ENCODE results near the gene C1QTNF1. TPM values are rescaled to one million over a fixed set of nuclear protein-coding genes. Genes with fewer than 3 reads are reported as not detected.

The C1QTNF1 gene
- total and polyA plus RNA-seq, 2 donors (not counting 3 experiments of a cell fraction or from before 2014, with no cell fraction given): 2.5 to 4.0 TPM

DNA sequence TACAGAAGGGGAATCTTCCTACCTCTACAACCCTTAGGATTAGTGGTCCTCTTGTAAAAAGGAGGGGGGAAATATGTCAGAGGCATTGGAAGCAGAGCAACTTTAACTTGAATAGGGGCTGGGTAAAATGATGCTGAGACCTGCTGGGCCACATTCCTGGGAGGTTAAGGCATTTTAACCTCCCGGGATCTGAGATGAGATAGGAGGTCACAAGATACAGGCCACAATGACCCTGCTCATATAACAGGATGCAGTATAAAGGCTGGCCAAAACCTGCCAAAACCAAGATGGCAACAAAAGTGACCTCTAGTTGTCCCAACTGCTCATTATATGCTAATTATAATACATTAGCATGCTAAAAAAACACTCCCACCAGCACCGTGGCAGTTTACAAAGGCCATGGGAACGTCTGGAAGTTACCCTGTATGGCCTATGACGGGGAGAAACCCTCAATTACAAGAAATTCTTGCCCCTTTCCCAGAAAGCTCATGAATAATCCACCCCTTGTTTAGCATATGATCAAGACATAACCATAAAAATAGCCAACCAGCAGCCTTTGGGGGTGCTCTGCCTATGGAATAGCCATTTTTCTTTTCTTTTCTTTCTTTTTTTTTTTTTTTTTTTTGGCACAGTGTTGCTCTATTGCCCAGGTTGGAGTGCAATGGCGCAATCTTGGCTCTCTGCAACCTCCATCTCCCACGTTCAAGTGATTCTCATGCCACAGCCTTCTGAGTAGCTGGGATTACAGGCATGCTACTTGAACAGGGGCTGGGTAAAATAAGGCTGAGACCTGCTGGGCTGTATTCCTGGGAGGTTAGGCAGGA, 6.2 kb upstream of the C1QTNF1 start:
- H3K27me3 ChIP-seq (ENCODE audit: control insufficient read depth in 2 of 2, insufficient read depth in 2 of 2, low read length in 2 of 2): peaks cover 0 to 7% of the 10 kb centered on the region in 2 experiments
- no peaks in the 10 kb centered on the region for H3K4me1 ChIP-seq (ENCODE audit: control insufficient read depth, extremely low read depth, insufficient read depth, low read length)
- ChIA-PET POLR2A (no interaction called here), CTCF (interaction anchor here (0.7 to 2.2 kb wide), 5 partner anchors 9 to 693 kb away, joined by 3 to 8 read pairs (median 3); no protein-coding TSS in a partner anchor)
- H3K9me1 ChIP-seq (replicated peaks; ENCODE audit: control insufficient read depth, extremely low read depth, insufficient read depth, low read length): no peaks in the 10 kb centered on the region
- no peaks in the 10 kb centered on the region for H3K9me3 ChIP-seq (replicated peaks; ENCODE audit: control insufficient read depth, insufficient read depth, low read length)
- H3K4me2 ChIP-seq (ENCODE audit: insufficient read depth, low read length): no peak overlapping the region
- H3K79me2 ChIP-seq (ENCODE audit: control insufficient read depth, insufficient read depth, low read length): no peaks in the 10 kb centered on the region
- no peak overlapping the region for H2AFZ ChIP-seq (ENCODE audit: low read depth, low read length)
- dilution Hi-C loops (cut with MboI; ENCODE audit: extremely low pct_ligation_motif_present, low sequenced_read_pairs) (no loop called here), intact Hi-C loops (cut with micrococcal nuclease) (no loop called here)
- no peaks in the 10 kb centered on the region for H4K20me1 ChIP-seq (replicated peaks; ENCODE audit: control insufficient read depth, extremely low read depth, insufficient read depth, low read length)
- TF ChIP-seq EZH2 (IDR thresholded peaks at IDR 0.05; ENCODE audit: borderline replicate concordance, low read depth, low read length, severe bottlenecking) (no peak), POLR2A (IDR thresholded peaks at IDR 0.05; ENCODE audit: low read depth, low read length) (no peak), JUN (IDR thresholded peaks at IDR 0.05; ENCODE audit: borderline replicate concordance, insufficient read depth, insufficient read length, low read depth) (no peak), POLR2AphosphoS5 (IDR thresholded peaks at IDR 0.05; ENCODE audit: insufficient read depth, low read depth, low read length) (no peak), FOS (IDR thresholded peaks at IDR 0.05; ENCODE audit: borderline replicate concordance, insufficient read depth, low read length) (no peak)
- TF ChIP-seq, protein P1, sequence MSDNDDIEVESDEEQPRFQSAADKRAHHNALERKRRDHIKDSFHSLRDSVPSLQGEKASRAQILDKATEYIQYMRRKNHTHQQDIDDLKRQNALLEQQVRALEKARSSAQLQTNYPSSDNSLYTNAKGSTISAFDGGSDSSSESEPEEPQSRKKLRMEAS (IDR thresholded peaks at IDR 0.05; ENCODE audit: insufficient read depth, insufficient read length): no peak
- TF ChIP-seq, protein P2, sequence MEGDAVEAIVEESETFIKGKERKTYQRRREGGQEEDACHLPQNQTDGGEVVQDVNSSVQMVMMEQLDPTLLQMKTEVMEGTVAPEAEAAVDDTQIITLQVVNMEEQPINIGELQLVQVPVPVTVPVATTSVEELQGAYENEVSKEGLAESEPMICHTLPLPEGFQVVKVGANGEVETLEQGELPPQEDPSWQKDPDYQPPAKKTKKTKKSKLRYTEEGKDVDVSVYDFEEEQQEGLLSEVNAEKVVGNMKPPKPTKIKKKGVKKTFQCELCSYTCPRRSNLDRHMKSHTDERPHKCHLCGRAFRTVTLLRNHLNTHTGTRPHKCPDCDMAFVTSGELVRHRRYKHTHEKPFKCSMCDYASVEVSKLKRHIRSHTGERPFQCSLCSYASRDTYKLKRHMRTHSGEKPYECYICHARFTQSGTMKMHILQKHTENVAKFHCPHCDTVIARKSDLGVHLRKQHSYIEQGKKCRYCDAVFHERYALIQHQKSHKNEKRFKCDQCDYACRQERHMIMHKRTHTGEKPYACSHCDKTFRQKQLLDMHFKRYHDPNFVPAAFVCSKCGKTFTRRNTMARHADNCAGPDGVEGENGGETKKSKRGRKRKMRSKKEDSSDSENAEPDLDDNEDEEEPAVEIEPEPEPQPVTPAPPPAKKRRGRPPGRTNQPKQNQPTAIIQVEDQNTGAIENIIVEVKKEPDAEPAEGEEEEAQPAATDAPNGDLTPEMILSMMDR (IDR thresholded peaks at IDR 0.05; ENCODE audit: extremely low read depth in 1 of 2, insufficient read depth in 1 of 2, low read depth in 1 of 2, low read length in 2 of 2): no peak
- FAIRE-seq: no peak
- BruUV-seq (replicated peaks): no TSS peak
- no peak overlapping the region for H3K9ac ChIP-seq (replicated peaks; ENCODE audit: extremely low read depth, insufficient read depth, low read length)
- no peak overlapping the region for H3K4me3 ChIP-seq (replicated peaks in 1 of 3; ENCODE audit: insufficient read depth in 1 of 3, low read depth in 1 of 3, low read length in 3 of 3)
- DNase-seq (ENCODE audit: low read depth, low spot score): no peak
- H3K36me3 ChIP-seq (ENCODE audit: control insufficient read depth in 2 of 2, extremely low read depth in 1 of 2, insufficient read depth in 2 of 2, low read length in 2 of 2): no peaks in the 10 kb centered on the region
- H3K27ac ChIP-seq (ENCODE audit: insufficient read depth, low read depth, low read length): no peak overlapping the region
